HG03066 (cell line): ENCODE results near the gene PTPRN2.
"Not testable (repeated sequence)": the region's sequence is repeated elsewhere in the genome, so short reads cannot be mapped to it uniquely, and the experiment has no call there.

Experiments used
- ATAC-seq: cut with Tn5 transposase; IDR thresholded peaks from one replicate; pipeline ENCODE4 v1.9.1; 2021; ENCODE audit warnings: low read depth; ENCODE audit not compliant: unreplicated experiment

Gene PTPRN2

GRCh38 chr7:158536871-158537515 lies 50.6 kb downstream of the PTPRN2 start:
- no peak for ATAC-seq

GRCh38 chr7:158535079-158535478 lies 52.5 kb downstream of the PTPRN2 start:
- ATAC-seq, result no peak

GRCh38 chr7:158534598-158534997 lies 53.0 kb downstream of the PTPRN2 start:
- ATAC-seq, result no peak

DNA sequence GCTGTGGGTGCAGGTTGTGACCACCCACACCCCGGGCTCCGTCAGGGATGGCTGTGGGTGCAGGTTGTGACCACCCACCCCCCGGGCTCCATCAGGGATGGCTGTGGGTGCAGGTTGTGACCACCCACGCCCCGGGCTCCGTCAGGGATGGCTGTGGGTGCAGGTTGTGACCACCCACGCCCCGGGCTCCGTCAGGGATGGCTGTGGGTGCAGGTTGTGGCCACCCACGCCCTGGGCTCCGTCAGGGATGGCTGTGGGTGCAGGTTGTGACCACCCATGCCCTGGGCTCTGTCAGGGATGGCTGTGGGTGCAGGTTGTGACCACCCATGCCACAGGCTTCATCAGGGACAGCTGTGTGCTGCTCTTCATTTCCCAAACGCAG lies 53.5 kb downstream of the PTPRN2 start:
- not testable (repeated sequence) for ATAC-seq

GRCh38 chr7:158533386-158534133 lies 54.1 kb downstream of the PTPRN2 start:
- no peak for ATAC-seq

DNA sequence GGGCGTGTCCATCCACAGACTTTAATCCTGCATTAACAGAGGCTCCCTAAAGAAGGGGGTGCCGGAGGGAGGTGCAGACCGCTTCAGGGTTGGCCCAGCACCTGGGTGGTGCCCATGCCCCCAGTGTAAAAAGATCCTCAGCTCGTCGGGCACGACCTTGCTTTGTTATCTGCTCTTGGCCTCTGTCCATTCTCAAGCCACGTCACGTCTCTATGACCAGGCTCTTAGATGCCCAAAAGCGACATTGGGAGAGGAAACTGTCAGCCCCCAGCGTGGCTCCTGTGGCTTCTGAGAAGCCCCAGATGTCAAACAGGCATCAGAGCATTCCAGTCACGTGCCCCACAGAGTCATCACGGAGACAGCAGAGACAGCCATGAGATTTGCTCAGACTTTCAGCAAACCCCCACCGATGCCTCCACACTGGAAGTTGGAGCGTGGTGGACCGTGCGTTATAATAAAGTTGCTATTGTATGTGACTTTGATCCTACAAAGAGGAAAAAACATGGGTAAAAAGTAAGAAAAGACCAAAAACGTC lies 55.5 kb downstream of the PTPRN2 start:
- ATAC-seq, result no peak

- ATAC-seq, result no peak
Measured at GRCh38 chr7:158531661-158532060, 56.0 kb downstream of the PTPRN2 start.

GRCh38 chr7:158530800-158531609 lies 56.6 kb downstream of the PTPRN2 start:
- no peak for ATAC-seq

DNA sequence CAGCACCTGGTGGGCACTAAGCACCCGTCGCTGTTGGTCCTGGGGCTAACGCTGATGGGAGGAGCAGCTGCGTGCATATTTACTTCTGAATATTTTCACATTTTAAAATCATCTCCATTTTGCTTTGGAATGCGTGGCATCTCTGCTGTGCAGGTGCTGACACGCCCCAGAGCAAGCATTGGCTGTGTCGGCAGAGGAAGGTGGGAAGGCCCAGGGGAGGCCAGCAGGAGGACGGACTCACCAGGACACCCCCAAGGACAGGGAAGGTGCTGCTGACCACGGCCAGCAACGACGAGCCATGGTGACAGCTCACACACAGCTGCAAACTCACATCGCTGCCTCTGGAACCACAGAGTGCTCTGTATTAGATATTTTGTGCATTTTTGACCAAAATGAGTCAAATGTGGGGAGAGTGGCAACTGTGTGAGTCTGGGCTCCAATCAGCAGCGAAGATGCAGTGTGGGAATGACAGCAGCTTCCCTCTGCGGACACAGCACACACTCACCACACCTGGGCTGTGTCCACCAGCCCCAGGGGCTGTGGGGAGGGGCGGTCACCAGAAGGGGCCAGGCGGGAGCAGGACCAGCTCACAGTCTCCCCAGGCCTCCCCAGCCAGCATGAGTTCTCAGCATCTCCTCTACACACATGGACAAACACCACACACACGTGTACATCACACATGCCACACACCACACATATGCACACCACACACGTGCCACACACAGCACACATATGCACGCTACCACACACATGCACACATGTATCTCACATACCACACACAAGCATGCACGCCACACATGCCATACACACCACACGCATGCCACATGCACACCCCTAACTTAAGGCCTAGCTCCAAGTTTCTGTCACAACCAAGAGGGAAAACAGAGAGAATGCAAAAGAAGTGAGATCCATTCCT lies 58.2 kb downstream of the PTPRN2 start:
- no peak for ATAC-seq

GRCh38 chr7:158527915-158528502 lies 59.6 kb downstream of the PTPRN2 start:
- ATAC-seq, result no peak

GRCh38 chr7:158527495-158527894 lies 60.1 kb downstream of the PTPRN2 start:
- ATAC-seq, result no peak

DNA sequence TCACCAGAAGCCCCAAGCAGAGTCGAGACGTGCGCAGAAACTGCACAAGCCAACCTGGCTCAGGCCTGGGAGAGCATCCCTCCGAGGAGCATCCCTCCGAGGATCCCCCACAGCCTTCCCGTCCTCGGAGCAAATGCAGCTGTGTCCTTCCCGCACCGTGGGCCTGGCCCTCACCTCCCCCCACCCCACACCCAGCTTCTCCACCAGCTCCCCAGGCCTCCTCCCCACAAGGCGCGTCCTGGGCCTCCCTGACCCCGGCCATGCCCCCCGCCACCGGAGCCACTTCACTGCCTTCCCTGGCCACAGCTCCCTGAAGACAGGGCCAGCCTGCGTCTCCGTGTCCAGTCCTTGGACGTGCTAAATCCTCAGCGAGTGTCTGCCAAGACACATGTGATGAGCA lies 60.6 kb downstream of the PTPRN2 start:
- ATAC-seq, result no peak

- no peak for ATAC-seq
Measured at GRCh38 chr7:158526531-158526930, 61.1 kb downstream of the PTPRN2 start.

DNA sequence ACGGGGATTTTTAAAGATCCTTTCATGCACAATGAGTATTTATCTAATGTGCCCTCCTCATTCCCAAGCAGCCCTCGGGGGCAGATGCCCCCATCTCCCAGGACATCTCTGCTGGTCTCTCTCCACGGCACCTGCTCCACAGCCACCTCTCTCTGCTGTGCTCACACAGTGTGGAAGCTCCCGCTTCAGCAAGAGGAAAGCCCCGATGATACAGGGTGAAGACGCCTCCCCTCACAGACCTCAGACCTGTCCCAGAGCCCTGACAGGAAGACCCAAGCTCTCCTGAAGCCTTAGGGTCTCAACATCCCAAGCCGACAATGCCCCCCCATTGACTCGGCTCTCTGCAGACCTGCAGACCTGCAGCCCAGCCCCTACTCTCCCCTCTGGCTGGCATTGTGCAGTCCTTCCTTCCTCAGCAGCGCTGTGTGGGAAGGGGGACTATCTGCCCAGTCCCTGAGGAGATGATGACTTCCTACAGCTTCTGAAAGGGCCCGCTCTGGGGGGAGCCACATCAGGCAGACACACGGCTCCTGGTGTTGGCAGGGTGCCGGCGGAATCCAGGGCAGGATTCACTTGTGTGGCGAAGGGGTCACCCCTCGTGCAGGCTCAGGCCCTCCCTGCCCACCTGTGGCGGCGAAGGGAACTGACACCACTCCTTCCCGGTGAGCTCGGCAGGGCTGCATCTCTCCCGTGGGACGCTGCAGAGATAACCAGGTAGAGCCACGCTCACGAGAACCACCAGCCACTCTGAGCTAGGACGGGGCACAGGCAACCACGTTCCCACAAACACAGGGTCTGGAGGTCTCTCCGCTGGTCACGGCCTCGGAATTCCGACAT lies 61.8 kb downstream of the PTPRN2 start:
- no peak for ATAC-seq

GRCh38 chr7:158524749-158525635 lies 62.6 kb downstream of the PTPRN2 start:
- ATAC-seq, result no peak

- ATAC-seq, result not testable (repeated sequence)
Measured at GRCh38 chr7:158524286-158524685, 63.3 kb downstream of the PTPRN2 start.

DNA sequence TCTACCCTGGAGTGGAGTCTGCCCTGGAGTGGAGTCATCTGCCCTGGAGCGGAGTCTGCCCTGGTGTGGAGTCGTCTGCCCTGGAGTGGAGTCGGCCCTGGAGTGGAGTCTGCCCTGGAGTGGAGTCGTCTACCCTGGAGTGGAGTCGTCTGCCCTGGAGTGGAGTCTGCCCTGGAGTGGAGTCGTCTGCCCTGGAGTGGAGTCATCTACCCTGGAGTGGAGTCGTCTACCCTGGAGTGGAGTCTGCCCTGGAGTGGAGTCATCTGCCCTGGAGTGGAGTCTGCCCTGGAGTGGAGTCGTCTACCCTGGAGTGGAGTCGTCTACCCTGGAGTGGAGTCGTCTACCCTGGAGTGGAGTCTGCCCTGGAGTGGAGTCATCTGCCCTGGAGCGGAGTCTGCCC lies 63.7 kb downstream of the PTPRN2 start:
- ATAC-seq, result not testable (repeated sequence)
